GM21423 (cell line): ENCODE data around the gene PLEKHM1.

Source experiments
- ATAC-seq: cut with Tn5 transposase; IDR thresholded peaks from one replicate; pipeline ENCODE4 v1.9.1; 2021; ENCODE audit warnings: mild to moderate bottlenecking, moderate library complexity; ENCODE audit not compliant: unreplicated experiment

The PLEKHM1 gene

GRCh38 chr17:45402916-45403315, 87.6 kb downstream of the PLEKHM1 start:
- no peak for ATAC-seq

- ATAC-seq = no peak
Measured at GRCh38 chr17:45398800-45399199, 91.7 kb downstream of the PLEKHM1 start.

GRCh38 chr17:45397796-45398195, 92.7 kb downstream of the PLEKHM1 start:
- no peak for ATAC-seq

GRCh38 chr17:45396496-45397205, 93.9 kb downstream of the PLEKHM1 start:
- ATAC-seq = no peak

- ATAC-seq = no peak
Measured at GRCh38 chr17:45395569-45396415, 94.7 kb downstream of the PLEKHM1 start.

GRCh38 chr17:45394913-45395568, 95.5 kb downstream of the PLEKHM1 start:
- no peak for ATAC-seq

- ATAC-seq = no peak
Measured at GRCh38 chr17:45394564-45394912, 96.0 kb downstream of the PLEKHM1 start.

- no peak for ATAC-seq
Measured at GRCh38 chr17:45394091-45394490, 96.4 kb downstream of the PLEKHM1 start.

GRCh38 chr17:45393411-45393810, 97.1 kb downstream of the PLEKHM1 start:
- no peak for ATAC-seq

- ATAC-seq = no peak
Measured at GRCh38 chr17:45391918-45392317, 98.6 kb downstream of the PLEKHM1 start.

- ATAC-seq = no peak
Measured at GRCh38 chr17:45391291-45391690, 99.2 kb downstream of the PLEKHM1 start.

GRCh38 chr17:45389354-45389753, 101.2 kb downstream of the PLEKHM1 start:
- ATAC-seq = no peak

- ATAC-seq = no peak
Measured at GRCh38 chr17:45388604-45389325, 101.8 kb downstream of the PLEKHM1 start.

GRCh38 chr17:45387739-45388138, 102.8 kb downstream of the PLEKHM1 start:
- no peak for ATAC-seq

- ATAC-seq = no peak
Measured at GRCh38 chr17:45386178-45386577, 104.3 kb downstream of the PLEKHM1 start.
